Coronary artery (tissue), 2 donors: ENCODE data around the gene PRIM2.
"Not testable (repeated sequence)": the region's sequence is repeated elsewhere in the genome, so short reads cannot be mapped to it uniquely, and the experiment has no call there.

Experiments used
- DNase-seq: peaks from one replicate; pipeline ENCODE4 v3.0.0-alpha.2; 2017; ENCODE audit warnings: low spot score
- H3K27ac ChIP-seq, 2 donors: fragments of 200-600 bp; sonication (generic); one replicate each; pipeline ENCODE4 v1.5.1; 2016 to 2019
- H3K4me3 ChIP-seq: fragments of 200-600 bp; sonication (generic); 2 replicates; pipeline ENCODE4 v1.5.1; 2016; ENCODE audit warnings: mild to moderate bottlenecking, moderate library complexity
- CTCF ChIP-seq: fragments of 200-600 bp; sonication (generic); IDR thresholded peaks from one replicate; pipeline ENCODE4 v1.5.1; 2019; ENCODE audit warnings: antibody characterized with exemption

The PRIM2 gene

GRCh38 chr6:57316581-57317059 is 810 bp upstream of the PRIM2 start:
- peak overlapping the region; percentile 22 to 71 for H3K27ac ChIP-seq
- peak; percentile 84 for DNase-seq
- peak; percentile 64 for TF ChIP-seq CTCF
- H3K4me3 ChIP-seq: peak overlapping the region; percentile 83

GRCh38 chr6:57324538-57324937 is 7.1 kb downstream of the PRIM2 start:
- no peak overlapping the region for H3K4me3 ChIP-seq
- no peak overlapping the region for H3K27ac ChIP-seq
- DNase-seq: no peak
- TF ChIP-seq CTCF: peak; percentile 21

GRCh38 chr6:57327311-57327710 is 9.9 kb downstream of the PRIM2 start:
- no peak for DNase-seq
- no peak for TF ChIP-seq CTCF
- no peak overlapping the region for H3K4me3 ChIP-seq
- H3K27ac ChIP-seq: no peak overlapping the region

GRCh38 chr6:57328074-57328473 is 10.6 kb downstream of the PRIM2 start:
- Histone ChIP-seq H3K27ac (no peak overlapping the region), H3K4me3 (no peak overlapping the region)
- no peak for DNase-seq
- no peak for TF ChIP-seq CTCF

GRCh38 chr6:57329933-57330332 is 12.5 kb downstream of the PRIM2 start:
- TF ChIP-seq CTCF: no peak
- DNase-seq: no peak
- no peak overlapping the region for H3K27ac ChIP-seq
- H3K4me3 ChIP-seq: no peak overlapping the region

- H3K4me3 ChIP-seq: no peak overlapping the region
- DNase-seq: no peak
- H3K27ac ChIP-seq: no peak overlapping the region
- no peak for TF ChIP-seq CTCF
Measured at GRCh38 chr6:57342148-57342669, 24.8 kb downstream of the PRIM2 start.

- not testable (repeated sequence) for H3K27ac ChIP-seq, H3K4me3 ChIP-seq, DNase-seq
Measured at GRCh38 chr6:57343342-57343741, 25.9 kb downstream of the PRIM2 start.

- H3K27ac ChIP-seq, H3K4me3 ChIP-seq, DNase-seq: not testable (repeated sequence)
Measured at GRCh38 chr6:57346715-57347114, 29.3 kb downstream of the PRIM2 start.

GRCh38 chr6:57347597-57347996 is 30.2 kb downstream of the PRIM2 start:
- not testable (repeated sequence) for H3K27ac ChIP-seq, DNase-seq, H3K4me3 ChIP-seq

GRCh38 chr6:57350443-57350842 is 33.0 kb downstream of the PRIM2 start:
- not testable (repeated sequence) for H3K4me3 ChIP-seq, H3K27ac ChIP-seq, DNase-seq

- H3K4me3 ChIP-seq, DNase-seq, H3K27ac ChIP-seq: not testable (repeated sequence)
Measured at GRCh38 chr6:57352596-57352995, 35.2 kb downstream of the PRIM2 start.

GRCh38 chr6:57358319-57358718 is 40.9 kb downstream of the PRIM2 start:
- not testable (repeated sequence) for H3K27ac ChIP-seq, DNase-seq, H3K4me3 ChIP-seq

GRCh38 chr6:57359766-57360165 is 42.3 kb downstream of the PRIM2 start:
- DNase-seq, H3K4me3 ChIP-seq, H3K27ac ChIP-seq: not testable (repeated sequence)
